ENCODE results near the gene CEP72.

Gene CEP72

GRCh38 chr5:654071-654778 lies 42.1 kb downstream of the CEP72 start:
- DNase-seq (ENCODE audit: low spot score) = no peak
- FAIRE-seq = no peak

- DNase-seq (ENCODE audit: low spot score) (no peak), FAIRE-seq (no peak)
Observed at GRCh38 chr5:655406-655805, 43.3 kb downstream of the CEP72 start.

GRCh38 chr5:657570-657969 lies 45.4 kb downstream of the CEP72 start:
- peak; percentile 89 for FAIRE-seq
- peak; percentile 94 for DNase-seq (ENCODE audit: low spot score)

- DNase-seq (ENCODE audit: low spot score) = no peak
- no peak for FAIRE-seq
Observed at GRCh38 chr5:658103-658502, 46.0 kb downstream of the CEP72 start.

- FAIRE-seq (no peak), DNase-seq (ENCODE audit: low spot score) (no peak)
Observed at GRCh38 chr5:659496-660263, 47.5 kb downstream of the CEP72 start.

GRCh38 chr5:660491-661030 lies 48.4 kb downstream of the CEP72 start:
- FAIRE-seq (no peak), DNase-seq (ENCODE audit: low spot score) (no peak)

- FAIRE-seq = no peak
- DNase-seq (ENCODE audit: low spot score) = no peak
Observed at GRCh38 chr5:661891-662750, 50.0 kb downstream of the CEP72 start.

- no peak for FAIRE-seq
Observed at GRCh38 chr5:662751-663435, 50.8 kb downstream of the CEP72 start.

GRCh38 chr5:663436-664342 lies 51.5 kb downstream of the CEP72 start:
- DNase-seq (ENCODE audit: low spot score) = no peak
- FAIRE-seq = no peak

More at GRCh38 chr5:662751-663435, 50.8 kb downstream of the CEP72 start:
- DNase-seq (ENCODE audit: low spot score) = no peak

- DNase-seq (ENCODE audit: low spot score) = no peak
- FAIRE-seq = no peak
Observed at GRCh38 chr5:664343-664993, 52.3 kb downstream of the CEP72 start.

GRCh38 chr5:664994-665360 lies 52.8 kb downstream of the CEP72 start:
- no peak for DNase-seq (ENCODE audit: low spot score)
- no peak for FAIRE-seq

GRCh38 chr5:665541-665955 lies 53.4 kb downstream of the CEP72 start:
- FAIRE-seq = no peak
- DNase-seq (ENCODE audit: low spot score) = no peak

GRCh38 chr5:665956-666711 lies 54.0 kb downstream of the CEP72 start:
- FAIRE-seq = no peak
- DNase-seq (ENCODE audit: low spot score) = no peak

- no peak for FAIRE-seq
- DNase-seq (ENCODE audit: low spot score) = no peak
Observed at GRCh38 chr5:666816-667498, 54.8 kb downstream of the CEP72 start.

- FAIRE-seq (no peak), DNase-seq (ENCODE audit: low spot score) (no peak)
Observed at GRCh38 chr5:668283-668995, 56.3 kb downstream of the CEP72 start.

GRCh38 chr5:669111-669841 lies 57.1 kb downstream of the CEP72 start:
- FAIRE-seq (no peak), DNase-seq (ENCODE audit: low spot score) (no peak)

GRCh38 chr5:669842-670395 lies 57.8 kb downstream of the CEP72 start:
- FAIRE-seq = no peak
- DNase-seq (ENCODE audit: low spot score) = no peak

Measured in RCC 7860 (cell line).